NOMO-1 treated with dmso at 0.1 percent for 144 hours (cell line): ENCODE measurements around the gene ACYP2.

ENCODE experiments used
- DNase-seq: peaks from one replicate; lab custom pipeline; 2025; ENCODE audit not compliant: unreplicated experiment; lab: John Stamatoyannopoulos, UW

ACYP2 gene

DNA sequence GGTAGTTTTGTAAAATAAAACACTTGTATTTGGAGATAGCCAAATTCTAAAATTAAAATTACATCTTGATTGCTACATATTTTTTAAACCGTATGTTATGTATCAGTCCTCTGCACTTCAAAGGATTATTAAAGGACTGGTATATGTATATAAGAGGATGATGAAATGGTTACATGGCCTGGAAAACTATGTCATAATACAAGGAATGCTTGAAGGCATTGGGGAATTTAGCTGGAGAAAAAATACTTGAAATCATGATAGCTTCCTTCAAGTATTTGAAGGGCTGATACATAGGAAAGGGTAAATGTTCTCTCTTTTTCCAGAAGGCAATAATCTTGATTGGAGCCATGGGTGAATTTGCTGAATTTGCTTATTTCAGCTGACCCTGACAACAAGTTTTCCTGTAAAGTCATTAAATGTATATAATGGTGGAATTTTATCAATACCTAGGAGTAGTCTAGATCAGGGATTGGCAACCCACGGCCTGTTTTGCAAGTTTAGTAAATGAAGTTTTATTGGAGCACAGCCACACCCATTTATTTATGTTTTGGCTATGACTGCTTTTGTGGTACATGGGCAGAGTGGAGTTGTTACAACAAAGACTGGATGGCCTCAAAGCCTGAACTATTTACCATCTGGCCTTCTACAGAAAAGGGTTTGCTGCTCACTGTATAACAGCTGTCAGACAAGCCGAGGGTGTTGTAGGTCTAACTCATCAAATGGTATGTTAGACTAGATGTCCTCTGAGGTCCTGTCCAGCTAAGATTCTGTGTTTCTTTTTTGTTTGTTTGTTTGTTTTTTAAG, 34.4 kb downstream of the ACYP2 start:
- DNase-seq, result no peak

DNA sequence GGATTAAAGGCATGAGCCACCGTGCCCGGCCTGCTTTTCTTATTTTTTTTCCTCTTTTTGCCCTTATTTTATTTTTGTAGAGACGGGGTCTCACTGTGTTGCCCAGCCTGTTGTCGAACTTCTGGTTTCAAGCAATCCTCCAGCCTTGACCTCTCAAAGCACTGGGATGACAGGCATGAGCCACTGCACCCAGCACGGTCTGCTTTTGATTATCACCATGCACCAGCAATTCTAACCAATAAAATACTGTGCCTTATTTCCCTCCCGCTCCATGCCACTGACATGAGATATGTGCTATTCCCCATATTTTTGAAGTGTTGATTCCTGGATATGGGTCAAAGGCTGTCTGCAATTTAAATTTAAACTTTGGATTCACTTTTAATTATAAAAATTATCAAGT, 42.9 kb downstream of the ACYP2 start:
- DNase-seq, result no peak

DNA sequence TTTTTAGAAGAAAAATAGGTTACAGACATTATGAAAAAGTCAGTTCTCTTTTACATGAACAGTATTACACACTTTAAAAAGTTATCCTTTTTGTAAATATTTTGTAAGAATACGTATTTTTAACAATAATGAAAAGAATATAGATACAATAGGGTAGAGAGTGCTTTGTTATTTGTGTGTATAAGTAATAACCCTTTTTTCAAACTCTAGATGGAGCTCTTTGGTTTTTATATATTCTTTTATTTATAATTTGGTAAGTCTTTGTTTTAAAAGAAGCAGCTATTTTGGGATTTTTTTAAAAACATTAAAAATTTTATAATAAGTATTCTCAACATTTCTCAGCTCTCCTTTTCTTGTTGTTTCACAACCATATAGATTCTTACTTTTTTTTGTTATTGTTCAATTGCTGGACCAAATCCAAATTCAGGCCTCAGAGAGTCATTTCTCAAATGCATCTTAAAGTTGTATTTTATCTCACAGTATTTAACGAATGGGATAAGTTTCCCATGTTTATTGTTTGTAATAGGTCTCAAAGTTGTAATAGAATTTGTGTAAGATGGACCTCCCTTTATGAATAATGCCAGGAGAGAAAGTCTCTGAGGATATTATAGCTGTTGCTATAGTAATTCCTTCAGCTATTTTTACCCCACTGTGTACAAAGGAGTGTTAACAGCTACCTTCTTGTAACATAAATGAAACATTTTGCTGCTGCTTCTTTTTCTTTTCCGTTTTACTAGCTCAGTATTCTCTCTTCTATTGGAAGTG, 46.4 kb downstream of the ACYP2 start:
- no peak for DNase-seq

DNA sequence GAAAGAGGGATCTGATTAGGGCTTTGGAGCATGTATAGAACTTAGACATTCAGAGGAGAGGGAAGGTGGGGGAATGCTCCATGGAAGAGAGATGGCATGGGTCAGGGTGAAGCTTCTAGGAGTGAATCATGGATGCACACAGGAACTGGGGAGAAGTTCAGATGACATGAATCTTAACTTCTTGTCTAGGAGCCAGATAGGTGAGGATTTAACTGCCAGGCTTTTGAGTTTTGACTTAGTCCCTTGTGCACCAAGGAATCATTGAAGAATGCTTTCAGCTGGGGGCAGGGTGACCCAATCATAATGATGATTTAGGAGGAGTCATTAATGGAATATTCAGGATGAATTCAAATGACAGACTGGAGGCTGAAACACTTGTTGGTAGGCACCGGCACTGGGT, 48.7 kb downstream of the ACYP2 start:
- DNase-seq, result no peak

DNA sequence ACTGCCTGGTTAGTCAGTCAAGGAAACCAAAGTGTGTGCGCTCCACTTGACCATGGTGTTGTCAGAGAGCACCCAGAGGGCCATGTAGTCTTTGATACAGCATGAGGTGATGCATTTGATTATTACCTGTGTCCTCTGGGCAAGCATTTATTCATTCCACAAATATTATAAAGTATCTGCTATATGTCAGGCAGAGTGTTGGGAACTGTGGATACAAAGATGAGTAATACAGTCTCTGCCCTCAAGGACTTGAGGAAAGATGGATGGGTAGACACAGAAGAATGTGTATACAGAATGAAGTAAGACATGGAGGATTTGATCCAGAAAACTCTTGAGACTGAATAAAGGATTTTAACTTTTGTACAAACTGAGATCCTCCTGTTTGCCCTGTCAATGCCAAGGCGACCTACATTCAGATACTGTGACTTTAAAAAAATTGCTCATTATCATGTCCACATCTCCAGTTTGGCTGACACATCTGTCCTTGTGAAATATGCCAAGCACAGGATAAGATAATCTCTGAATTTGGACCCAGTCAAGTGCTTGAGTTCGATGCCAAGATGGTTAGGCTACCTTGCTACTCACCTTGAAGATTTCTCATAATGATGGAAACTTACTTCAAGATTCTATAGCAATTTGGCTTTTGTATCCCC, 50.8 kb downstream of the ACYP2 start:
- DNase-seq, result no peak

DNA sequence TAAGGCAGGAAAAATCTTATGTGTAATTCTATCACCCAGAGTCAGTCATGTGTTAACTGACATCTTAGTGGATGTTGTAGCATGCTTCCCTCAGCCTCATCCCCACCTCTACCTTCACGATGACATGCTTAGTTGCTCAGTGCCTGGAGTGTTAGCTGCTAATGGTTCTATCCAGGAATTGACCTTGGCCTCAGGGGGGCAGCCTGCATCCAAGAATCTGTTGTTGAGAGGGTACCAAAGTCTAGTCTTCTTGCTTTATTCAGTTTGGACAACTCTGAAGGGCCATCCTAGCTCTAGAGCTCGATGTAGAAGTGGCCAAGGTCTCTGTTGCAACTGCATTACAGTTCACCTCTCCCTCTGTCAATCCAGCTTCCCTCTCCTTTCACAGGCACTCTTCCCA, 61.2 kb downstream of the ACYP2 start:
- DNase-seq, result no peak

DNA sequence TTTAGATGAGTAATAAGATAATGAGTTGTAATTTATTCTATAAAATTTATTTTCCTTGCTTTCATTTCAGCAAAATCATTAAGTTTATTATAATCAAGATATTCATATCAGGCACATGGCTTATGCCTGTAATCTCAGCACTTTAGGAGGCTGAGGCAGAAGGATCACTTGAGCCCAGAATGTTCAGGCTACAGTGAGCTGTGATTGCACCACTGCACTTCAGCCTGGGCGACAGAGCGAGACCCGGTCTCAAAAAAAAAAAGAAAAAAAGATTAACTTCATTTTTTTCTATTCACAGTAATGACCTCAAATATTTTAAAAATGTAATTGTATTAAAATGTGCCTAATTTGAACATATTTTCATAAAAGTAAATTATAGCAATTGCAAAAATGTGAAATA, 67.9 kb downstream of the ACYP2 start:
- no peak for DNase-seq

DNA sequence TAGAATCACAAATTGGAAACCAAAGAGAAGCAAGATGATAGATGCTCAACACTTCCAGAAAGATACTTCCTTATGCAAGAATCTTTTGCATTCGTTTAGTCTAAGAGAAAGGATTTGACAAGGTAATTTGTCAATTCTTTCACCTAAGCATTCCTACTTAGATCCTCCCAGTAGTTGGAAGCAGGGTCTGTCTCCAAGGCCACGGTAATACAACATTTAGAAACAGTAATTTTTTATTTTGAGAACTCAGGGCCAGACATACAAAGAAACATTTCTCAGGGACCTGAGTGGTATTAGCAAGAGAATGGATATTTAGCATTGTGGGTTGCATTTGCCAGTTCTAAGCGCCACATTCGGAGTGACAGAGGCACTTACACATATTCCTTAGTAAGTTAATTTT, 68.6 kb downstream of the ACYP2 start:
- no peak for DNase-seq

DNA sequence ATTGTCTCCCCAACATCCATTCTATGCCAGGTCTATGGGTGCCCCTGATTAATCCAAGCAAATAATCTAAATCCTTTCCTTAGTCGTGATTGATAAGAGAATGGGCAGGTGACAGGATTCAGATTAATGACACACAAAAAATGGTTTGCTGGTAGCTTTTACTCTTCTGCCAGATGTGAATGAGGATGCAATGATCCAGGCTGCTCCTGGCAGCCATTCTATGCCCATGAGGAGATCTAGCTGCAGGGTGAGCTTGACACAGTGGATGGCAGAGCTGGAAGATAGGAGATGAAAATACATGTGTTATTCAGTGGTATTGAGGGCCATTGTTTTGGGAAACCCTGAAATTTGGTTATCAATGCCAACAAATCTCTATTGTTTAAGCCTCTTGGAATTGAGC, 69.7 kb downstream of the ACYP2 start:
- DNase-seq, result no peak

DNA sequence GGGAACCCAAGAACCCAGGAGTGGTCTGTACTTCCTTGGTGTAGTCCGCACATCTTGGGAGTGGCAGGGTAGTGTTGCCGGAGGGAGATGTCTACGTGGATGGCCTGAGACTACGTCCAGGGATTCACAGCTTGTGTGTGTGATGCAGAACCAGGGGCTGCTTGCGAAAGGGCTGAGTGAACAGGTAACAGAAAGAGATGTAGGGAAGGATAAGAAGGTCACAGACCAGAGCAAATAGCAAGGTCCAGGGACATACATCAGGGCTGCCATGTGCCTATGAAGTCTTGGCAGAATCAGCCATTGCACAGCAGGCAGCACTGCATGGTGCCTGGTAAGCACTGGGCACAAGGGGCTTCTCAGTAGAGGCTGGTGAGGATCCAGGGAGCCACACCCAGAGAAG, 71.9 kb downstream of the ACYP2 start:
- no peak for DNase-seq

DNA sequence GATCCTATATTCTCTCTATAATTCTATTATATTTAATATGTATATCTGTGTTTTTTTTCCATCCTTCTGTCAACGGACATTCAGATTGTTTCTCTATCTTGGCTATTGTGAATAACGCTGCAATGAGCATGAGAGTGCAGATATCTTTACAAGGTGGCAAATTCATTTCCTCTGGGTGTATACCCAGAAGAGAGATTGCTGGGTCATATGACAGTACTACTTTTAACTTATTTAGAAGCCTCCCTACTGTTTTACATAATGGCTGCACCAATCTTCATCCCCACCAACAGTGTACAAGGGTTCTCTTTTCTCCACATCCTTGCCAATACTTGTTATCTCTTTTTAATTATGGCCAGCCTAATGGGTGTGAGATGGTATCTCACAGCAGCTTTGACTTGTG, 74.1 kb downstream of the ACYP2 start:
- no peak for DNase-seq

DNA sequence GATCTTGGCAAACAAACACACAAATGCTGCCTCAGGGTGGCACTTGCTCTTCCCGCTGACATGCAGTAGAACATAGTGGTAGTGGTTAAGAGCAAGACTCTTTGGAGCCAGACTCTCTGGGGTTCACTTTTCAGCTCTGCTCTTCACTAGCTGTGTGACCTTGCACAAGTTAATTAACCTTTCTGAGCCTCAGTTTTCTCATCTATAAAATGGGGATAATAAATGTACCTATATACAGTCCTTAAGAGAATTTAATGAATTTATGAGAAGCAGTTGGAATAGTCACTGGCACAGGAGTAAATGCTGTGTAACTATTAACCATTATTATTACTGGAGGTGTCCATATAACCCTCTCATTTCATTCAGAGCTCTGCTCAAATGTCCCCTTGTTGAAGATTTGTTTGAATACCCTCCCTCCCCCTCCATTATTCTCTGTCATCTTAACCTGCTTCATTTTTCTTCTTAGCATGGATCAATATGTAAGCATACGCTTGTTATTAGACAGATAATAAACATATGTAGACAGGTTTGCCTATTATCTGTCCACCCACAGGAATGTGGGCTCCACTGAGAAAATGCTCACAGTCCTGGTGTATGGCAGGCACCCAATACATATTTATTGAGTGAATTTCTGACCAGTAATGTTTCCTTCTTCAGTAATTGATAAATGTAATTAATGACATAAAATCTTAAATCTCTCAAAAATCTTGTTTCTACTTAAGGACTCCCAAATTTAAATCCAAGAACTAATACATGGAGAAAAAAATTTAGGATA, 76.1 kb downstream of the ACYP2 start:
- no peak for DNase-seq

DNA sequence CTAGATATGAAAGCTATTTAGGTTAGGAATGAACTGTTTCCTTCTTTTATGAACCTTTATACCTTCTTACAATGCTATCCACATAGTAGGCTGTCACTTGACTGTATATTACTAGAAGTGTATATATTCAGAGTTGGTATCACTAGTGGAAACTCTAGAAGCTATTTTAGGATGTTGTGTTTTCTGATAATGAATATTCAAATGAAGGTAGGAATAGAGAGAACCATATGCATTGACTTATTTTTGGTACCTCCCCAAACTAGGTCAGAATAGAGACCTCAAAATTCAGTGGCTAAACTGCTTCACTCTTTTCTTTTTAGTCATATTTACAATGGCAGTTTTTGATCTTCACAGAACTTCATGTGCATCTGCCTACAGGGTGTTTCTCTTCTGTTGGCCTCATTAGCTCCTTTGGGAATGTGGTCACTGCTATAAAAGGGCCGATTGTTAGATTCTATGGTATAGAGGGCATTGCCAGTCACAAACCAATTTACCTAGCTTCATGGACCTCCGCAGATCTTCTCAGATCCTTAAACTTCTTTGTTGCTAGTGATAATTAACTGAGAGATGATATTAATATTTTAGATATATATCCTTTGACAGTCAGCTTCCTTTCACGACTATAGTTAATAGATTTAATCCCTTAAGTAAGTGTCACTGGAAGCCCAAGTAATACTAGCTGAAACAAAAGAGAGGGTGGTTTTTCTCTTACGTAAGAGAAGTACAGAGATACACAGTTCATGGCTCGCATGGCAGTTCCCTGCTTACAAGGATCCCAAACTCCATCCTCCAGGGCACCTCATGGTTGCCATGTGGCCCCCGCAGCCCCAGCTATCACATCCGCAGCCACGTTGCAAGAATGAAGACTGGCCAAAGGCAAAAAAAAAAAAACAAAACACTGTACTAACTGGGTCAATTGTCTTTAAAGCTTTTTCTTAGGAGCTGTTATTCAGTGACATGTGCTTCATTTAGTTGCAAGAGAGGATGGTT, 79.6 kb downstream of the ACYP2 start:
- DNase-seq, result no peak

DNA sequence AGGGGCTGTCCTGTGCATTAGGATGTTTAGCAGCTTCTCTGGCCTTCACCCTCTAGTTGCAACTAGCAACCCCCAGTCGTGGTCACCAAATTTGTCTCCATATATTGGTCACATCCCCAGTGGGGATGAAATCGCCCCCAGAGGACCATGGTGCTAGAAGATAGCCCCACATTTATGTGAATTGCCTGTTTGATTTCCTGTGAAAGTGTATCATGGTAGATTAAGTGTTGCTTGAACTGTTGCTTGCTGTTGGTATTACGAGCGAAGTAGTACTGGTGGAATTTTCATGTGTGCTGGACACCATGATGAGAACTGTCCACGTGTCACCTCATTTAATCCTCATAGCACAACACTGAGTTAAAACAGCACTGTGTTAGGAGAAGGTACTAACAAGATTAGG, 81.2 kb downstream of the ACYP2 start:
- no peak for DNase-seq

DNA sequence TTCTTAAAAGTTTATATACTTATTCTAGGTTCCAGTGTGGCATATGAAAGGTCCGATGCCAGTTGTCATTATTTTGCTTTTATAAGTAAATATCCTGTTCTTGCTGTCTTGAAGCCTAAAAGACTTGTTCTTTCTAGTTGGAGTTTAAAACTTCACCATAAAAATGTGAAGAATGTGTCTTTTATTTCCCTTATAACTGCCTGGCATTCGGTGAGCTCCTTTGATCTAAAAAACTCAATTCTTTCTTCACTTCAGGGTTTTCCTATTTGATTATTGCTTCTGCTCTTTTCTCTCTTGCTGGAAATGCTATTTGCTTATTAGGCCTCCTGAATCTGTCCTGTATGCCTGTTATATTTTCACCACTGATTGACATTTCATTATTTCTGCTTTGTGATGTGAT, 89.1 kb downstream of the ACYP2 start:
- no peak for DNase-seq

DNA sequence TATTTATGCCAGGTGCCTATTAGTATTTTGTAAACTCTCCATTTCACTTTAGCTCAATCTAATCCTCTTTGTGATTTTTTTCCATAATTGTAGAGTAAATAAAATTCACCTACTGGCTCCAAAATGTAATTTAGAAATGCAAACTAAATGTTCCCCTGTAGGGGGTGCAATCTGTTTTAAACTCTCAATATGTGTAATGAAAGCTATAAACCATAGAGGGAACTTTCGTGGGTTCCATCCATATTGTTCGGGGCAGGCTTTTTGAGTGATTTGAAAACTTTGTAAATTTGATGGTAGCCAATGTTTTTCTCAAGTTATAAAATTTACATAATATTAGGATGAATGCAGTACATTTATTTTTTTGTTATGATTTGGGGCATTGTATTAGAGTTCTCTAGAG, 91.2 kb downstream of the ACYP2 start:
- no peak for DNase-seq

DNA sequence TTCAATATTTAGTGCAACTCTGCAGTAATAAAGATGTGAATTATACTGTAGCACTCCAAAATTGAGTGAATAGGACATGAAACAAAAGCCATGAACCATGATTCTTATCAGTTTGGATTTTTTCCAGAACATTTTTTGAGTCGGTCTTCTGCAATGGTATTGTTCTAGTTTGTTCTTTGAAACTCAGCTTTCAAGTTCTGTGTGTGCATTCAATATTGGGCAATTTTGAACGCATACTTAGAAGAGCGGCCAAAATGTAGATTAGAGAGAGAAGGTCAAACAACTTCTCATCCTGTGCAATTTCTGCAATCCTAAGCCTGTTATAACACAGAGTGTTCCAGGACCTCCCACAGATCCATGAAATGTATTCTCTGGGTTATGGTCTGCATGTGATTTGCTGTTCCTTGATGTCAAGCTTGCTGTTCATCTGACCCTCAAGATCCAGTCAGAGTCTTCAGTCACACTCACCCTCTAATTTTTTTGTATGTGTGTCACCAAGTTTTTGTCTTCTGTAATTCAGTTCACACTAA, 92.3 kb downstream of the ACYP2 start:
- DNase-seq, result no peak

DNA sequence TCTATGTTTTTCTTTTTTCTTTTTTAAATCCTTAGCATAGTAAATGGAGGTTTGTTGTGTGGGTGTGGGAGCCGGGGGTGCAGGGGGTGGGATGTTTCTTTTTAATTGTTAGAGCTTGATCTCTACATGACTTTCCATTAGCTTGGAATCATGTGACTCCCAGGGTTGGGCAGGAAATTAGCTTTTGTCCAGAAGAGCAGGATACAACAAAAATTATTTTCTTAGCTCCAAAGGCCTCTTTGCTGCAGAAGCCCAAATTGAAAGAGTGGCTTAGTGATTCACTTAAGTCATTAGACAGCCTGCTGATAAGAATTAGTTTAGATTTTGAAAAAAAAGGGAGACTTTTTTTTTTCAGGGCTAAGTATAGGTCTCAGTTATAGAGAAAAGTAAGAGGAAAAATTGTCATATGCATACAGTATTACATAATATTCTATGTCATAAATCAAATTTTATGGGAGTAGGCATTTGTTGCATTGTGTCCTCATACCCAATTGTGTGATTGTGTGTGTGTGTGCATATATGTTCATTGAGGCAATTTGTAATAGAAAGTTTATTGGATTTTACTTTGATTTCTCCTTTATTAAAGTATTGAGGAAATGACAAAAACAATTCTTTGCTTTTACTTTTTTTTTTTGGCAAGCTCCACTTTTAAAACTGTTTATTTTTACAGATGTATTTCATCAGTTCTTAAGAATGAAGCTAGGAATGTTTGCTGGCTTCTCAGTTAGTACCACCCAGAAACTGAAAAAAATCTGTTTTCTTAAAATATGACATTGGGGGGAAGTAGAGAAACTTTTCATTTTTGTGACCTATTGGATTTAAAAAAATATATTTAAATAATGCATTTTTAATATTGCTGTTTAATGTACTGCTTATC, 93.2 kb downstream of the ACYP2 start:
- no peak for DNase-seq

DNA sequence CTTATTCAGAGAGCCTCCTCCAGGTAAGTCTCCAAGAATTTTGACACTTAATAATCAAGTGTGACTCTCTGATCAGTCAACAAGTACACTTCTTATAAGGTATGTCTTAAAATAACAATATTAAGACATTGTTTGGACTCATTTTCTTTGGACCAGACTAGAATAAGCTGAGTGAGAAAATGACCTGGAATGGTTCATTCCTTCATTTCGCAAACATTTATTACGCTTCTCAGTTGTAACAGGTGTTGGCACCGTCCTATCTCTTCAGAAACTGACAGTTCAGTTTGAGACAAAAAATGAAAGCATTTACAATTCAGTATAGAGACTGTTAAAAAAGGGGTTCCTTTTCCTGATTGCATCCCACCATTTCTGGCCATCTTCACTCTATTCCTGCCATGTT, 94.0 kb downstream of the ACYP2 start:
- DNase-seq, result no peak
